ENCODE results near the gene FIS1.

DNA sequence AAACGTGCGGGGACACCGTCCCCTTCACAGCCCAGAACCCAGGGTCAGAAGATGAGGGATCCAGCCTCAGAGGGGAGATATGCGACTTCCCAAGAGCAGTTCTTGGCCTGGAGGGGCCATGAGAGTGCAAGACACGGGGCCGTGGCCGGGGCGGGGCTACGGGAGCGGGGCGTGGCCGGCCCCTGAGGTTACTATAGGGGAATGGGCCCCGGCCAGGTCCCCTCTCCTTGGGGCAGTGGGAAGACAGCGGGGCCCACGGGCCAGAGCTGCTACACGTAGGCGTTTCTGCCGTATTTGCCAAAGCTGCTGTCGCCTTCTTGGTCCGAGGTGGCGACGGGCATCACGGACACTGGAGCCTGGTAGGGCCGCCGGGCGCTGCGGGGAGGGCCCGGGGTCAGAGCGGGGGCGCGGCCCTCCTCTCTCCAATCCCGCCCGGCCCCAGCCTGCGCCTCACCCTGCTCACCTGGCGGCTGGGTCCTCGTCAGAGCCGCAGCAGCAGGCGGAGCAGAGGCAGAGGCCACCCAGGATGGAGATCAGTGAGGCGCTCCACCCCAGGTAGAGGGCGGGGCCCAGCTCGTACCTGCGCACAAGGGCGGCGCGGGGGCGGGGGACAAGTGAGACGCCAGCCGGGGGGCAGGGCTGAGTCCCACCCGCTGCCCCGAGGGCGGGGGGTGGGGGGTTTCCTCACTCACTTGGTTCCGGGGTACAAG lies 12.6 kb downstream of the FIS1 start:
- TF ChIP-seq CTCF (optimal IDR thresholded peaks at IDR 0.05 in 1 of 3, IDR thresholded peaks at IDR 0.05 in 1 of 3, conservative IDR thresholded peaks at IDR 0.05 in 1 of 3; ENCODE audit: extremely low read depth in 1 of 3, insufficient read depth in 2 of 3, low read length in 3 of 3) (no peak), EZH2 (IDR thresholded peaks at IDR 0.05; ENCODE audit: low read length) (no peak)
